ENCODE data around the gene RNASE13.

RNASE13 gene

GRCh38 chr14:21034707-21035106 lies at the start of gene RNASE13:
RNASE13 (minus strand) TSS chr14:21034807; CDS start chr14:21034288, 519 bp downstream.
- no peak for DNase-seq (ENCODE audit: low read depth)

- DNase-seq (ENCODE audit: low read depth): no peak
Measured at GRCh38 chr14:21084396-21084795, 49.8 kb upstream of the RNASE13 start.

- no peak for DNase-seq (ENCODE audit: low read depth)
Measured at GRCh38 chr14:21083565-21084325, 49.1 kb upstream of the RNASE13 start.

GRCh38 chr14:21081521-21082142 lies 47.0 kb upstream of the RNASE13 start:
- no peak for DNase-seq (ENCODE audit: low read depth)

- DNase-seq (ENCODE audit: low read depth): no peak
Measured at GRCh38 chr14:21078726-21079125, 44.1 kb upstream of the RNASE13 start.

- DNase-seq (ENCODE audit: low read depth): no peak
Measured at GRCh38 chr14:21078287-21078686, 43.7 kb upstream of the RNASE13 start.

- DNase-seq (ENCODE audit: low read depth): no peak
Measured at GRCh38 chr14:21077672-21078071, 43.1 kb upstream of the RNASE13 start.

- no peak for DNase-seq (ENCODE audit: low read depth)
Measured at GRCh38 chr14:21075719-21076437, 41.3 kb upstream of the RNASE13 start.

- no peak for DNase-seq (ENCODE audit: low read depth)
Measured at GRCh38 chr14:21074398-21075272, 40.0 kb upstream of the RNASE13 start.

- DNase-seq (ENCODE audit: low read depth): no peak
Measured at GRCh38 chr14:21073921-21074320, 39.3 kb upstream of the RNASE13 start.

GRCh38 chr14:21072781-21073339 lies 38.3 kb upstream of the RNASE13 start:
- no peak for DNase-seq (ENCODE audit: low read depth)

GRCh38 chr14:21072031-21072473 lies 37.4 kb upstream of the RNASE13 start:
- no peak for DNase-seq (ENCODE audit: low read depth)

- no peak for DNase-seq (ENCODE audit: low read depth)
Measured at GRCh38 chr14:21071225-21072030, 36.8 kb upstream of the RNASE13 start.

- no peak for DNase-seq (ENCODE audit: low read depth)
Measured at GRCh38 chr14:21070610-21071224, 36.1 kb upstream of the RNASE13 start.

GRCh38 chr14:21070083-21070609 lies 35.5 kb upstream of the RNASE13 start, which contains the start of gene ARHGEF40:
ARHGEF40 (plus strand) TSS chr14:21070304; CDS start chr14:21070397, 93 bp downstream.
- no peak for DNase-seq (ENCODE audit: low read depth)

GRCh38 chr14:21069388-21070082 lies 34.9 kb upstream of the RNASE13 start:
- DNase-seq (ENCODE audit: low read depth): no peak

GRCh38 chr14:21068521-21069387 lies 34.1 kb upstream of the RNASE13 start:
- DNase-seq (ENCODE audit: low read depth): no peak

GRCh38 chr14:21066882-21067502 lies 32.4 kb upstream of the RNASE13 start:
- DNase-seq (ENCODE audit: low read depth): no peak

Measured in stimulated activated CD8-positive, alpha-beta memory T cell treated with anti-CD3 and anti-CD28 coated beads, Interleukin-12 subunit alpha, Interleukin-12 subunit beta, amount 100 ng/mL, for 4 hours (primary cell).